ENCODE results near the gene CTBP1. TPM values are rescaled to one million over a fixed set of nuclear protein-coding genes. Genes with fewer than 3 reads are reported as not detected.

The CTBP1 gene
- total and polyA plus RNA-seq, 2 of the 8 experiments (the other 6 are each of a cell fraction or from before 2014, with no cell fraction given): 128 to 185 TPM

DNA sequence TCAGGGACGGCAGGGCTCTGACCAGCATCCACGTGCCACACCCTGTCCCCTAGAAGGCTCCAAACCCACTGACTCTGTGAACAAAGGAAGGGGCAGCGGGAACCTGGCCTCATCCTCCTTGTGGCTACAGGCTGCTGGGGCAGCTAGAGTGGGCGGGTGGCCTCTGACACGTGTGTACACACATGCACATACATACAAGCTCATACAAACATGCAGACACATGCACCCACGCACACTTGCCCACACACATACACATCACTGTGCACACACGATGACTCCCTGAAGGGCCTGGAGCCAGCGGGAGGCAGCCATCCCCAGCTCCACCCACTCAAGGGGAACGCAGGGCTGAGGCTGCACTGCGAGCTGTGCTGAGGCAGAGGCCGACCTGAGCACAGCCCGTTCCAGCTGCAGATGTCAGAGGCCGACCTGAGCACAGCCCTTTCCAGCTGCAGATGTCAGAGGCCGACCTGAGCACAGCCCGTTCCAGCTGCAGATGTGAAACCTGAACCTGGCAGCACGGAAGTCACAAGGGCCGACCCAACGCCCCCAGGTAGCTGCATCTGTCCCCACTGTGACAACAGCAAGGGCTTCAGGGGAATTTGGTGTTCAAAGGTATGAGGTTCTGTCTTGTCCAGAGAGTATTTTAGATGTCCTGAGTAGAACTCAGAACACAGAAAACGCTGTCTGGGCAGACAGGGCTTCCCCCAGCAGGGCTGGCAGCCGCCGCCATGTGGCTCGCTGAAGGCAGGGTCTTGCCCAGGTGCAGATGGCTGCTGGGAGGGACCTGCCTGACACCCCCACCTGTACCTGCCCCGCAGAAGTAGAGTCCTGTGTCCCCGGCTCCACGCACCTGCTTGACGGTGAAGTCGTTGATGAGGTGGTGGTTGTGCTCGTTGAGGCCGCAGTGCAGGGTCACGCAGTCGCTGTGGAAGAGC is 33.5 kb downstream of the CTBP1 start (continued):
- TF ChIP-seq TAF1 (IDR thresholded peaks at IDR 0.05; ENCODE audit: low read depth, low read length) (no peak), HDAC2 (IDR thresholded peaks at IDR 0.05; ENCODE audit: borderline replicate concordance in 1 of 2, low read depth in 2 of 2, low read length in 2 of 2) (no peak), SP4 (IDR thresholded peaks at IDR 0.05; ENCODE audit: low read length) (no peak), TCF12 (IDR thresholded peaks at IDR 0.05; ENCODE audit: low read depth, low read length) (no peak)
- TF ChIP-seq, protein P1, sequence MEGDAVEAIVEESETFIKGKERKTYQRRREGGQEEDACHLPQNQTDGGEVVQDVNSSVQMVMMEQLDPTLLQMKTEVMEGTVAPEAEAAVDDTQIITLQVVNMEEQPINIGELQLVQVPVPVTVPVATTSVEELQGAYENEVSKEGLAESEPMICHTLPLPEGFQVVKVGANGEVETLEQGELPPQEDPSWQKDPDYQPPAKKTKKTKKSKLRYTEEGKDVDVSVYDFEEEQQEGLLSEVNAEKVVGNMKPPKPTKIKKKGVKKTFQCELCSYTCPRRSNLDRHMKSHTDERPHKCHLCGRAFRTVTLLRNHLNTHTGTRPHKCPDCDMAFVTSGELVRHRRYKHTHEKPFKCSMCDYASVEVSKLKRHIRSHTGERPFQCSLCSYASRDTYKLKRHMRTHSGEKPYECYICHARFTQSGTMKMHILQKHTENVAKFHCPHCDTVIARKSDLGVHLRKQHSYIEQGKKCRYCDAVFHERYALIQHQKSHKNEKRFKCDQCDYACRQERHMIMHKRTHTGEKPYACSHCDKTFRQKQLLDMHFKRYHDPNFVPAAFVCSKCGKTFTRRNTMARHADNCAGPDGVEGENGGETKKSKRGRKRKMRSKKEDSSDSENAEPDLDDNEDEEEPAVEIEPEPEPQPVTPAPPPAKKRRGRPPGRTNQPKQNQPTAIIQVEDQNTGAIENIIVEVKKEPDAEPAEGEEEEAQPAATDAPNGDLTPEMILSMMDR (IDR thresholded peaks at IDR 0.05; ENCODE audit: control extremely low read depth in 1 of 3, insufficient read depth in 1 of 3, low read depth in 1 of 3, low read length in 3 of 3): no peak
